HL-60 (cell line): ENCODE measurements around the gene PCDHGA4.

Source experiments
- DNase-seq, 2 experiments: peaks; one replicate each; pipeline ENCODE4 v3.0.0-alpha.2; 2010 to 2020; ENCODE audit warnings: low read depth in 1 of 2, low spot score in 1 of 2
- H3K27ac ChIP-seq: fragments of 250-450 bp; sonication (Bioruptor Pico); replicated peaks from 2 replicates; pipeline ENCODE4 v1.5.1; 2020; ENCODE audit warnings: mild to moderate bottlenecking, moderate library complexity
- H3K27me3 ChIP-seq: fragments of 250-450 bp; sonication (Bioruptor Pico); 2 replicates; pipeline ENCODE4 v1.5.1; 2021; ENCODE audit warnings: mild to moderate bottlenecking, moderate library complexity; ENCODE audit not compliant: insufficient read depth, poor library complexity, severe bottlenecking
- H3K4me3 ChIP-seq: replicated peaks from 2 replicates; pipeline ENCODE4 v1.5.1; 2011; ENCODE audit warnings: mild to moderate bottlenecking, control low read depth, low read length; ENCODE audit not compliant: insufficient read depth
- GABPA ChIP-seq: IDR thresholded peaks from 2 replicates; pipeline ENCODE4 v1.6.1; 2012; ENCODE audit warnings: low read depth
- POLR2AphosphoS5 ChIP-seq: IDR thresholded peaks from 2 replicates; pipeline ENCODE4 v1.6.1; 2012; ENCODE audit warnings: low read depth
- SPI1 ChIP-seq: IDR thresholded peaks from 2 replicates; pipeline ENCODE4 v1.6.1; 2012; ENCODE audit warnings: low read depth, mild to moderate bottlenecking, borderline replicate concordance
- TF ChIP-seq, protein P1 (sequence below): IDR thresholded peaks from 2 replicates; pipeline ENCODE4 v1.6.1; 2012; ENCODE audit warnings: low read depth; ENCODE audit not compliant: insufficient replicate concordance
- TF ChIP-seq, protein P2 (sequence below): IDR thresholded peaks from one replicate; pipeline ENCODE4 v1.5.1; 2011; ENCODE audit warnings: low read length, control low read depth, inconsistent platforms; ENCODE audit not compliant: insufficient read depth

Gene PCDHGA4

GRCh38 chr5:141369994-141370848, 15.4 kb downstream of the PCDHGA4 start, which contains the start of gene PCDHGB3:
PCDHGB3 (plus strand) TSS chr5:141370242; CDS start chr5:141370395, 153 bp downstream.
- Histone ChIP-seq H3K27ac (no peak within 1 kb of the TSS), H3K4me3 (peak within 1 kb of the TSS; percentile 56), H3K27me3 (no peaks in the 10 kb centered on the region)
- TF ChIP-seq, protein P1, sequence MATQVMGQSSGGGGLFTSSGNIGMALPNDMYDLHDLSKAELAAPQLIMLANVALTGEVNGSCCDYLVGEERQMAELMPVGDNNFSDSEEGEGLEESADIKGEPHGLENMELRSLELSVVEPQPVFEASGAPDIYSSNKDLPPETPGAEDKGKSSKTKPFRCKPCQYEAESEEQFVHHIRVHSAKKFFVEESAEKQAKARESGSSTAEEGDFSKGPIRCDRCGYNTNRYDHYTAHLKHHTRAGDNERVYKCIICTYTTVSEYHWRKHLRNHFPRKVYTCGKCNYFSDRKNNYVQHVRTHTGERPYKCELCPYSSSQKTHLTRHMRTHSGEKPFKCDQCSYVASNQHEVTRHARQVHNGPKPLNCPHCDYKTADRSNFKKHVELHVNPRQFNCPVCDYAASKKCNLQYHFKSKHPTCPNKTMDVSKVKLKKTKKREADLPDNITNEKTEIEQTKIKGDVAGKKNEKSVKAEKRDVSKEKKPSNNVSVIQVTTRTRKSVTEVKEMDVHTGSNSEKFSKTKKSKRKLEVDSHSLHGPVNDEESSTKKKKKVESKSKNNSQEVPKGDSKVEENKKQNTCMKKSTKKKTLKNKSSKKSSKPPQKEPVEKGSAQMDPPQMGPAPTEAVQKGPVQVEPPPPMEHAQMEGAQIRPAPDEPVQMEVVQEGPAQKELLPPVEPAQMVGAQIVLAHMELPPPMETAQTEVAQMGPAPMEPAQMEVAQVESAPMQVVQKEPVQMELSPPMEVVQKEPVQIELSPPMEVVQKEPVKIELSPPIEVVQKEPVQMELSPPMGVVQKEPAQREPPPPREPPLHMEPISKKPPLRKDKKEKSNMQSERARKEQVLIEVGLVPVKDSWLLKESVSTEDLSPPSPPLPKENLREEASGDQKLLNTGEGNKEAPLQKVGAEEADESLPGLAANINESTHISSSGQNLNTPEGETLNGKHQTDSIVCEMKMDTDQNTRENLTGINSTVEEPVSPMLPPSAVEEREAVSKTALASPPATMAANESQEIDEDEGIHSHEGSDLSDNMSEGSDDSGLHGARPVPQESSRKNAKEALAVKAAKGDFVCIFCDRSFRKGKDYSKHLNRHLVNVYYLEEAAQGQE, result peak; percentile 27
- TF ChIP-seq POLR2AphosphoS5, result no peak
- TF ChIP-seq, protein P2, sequence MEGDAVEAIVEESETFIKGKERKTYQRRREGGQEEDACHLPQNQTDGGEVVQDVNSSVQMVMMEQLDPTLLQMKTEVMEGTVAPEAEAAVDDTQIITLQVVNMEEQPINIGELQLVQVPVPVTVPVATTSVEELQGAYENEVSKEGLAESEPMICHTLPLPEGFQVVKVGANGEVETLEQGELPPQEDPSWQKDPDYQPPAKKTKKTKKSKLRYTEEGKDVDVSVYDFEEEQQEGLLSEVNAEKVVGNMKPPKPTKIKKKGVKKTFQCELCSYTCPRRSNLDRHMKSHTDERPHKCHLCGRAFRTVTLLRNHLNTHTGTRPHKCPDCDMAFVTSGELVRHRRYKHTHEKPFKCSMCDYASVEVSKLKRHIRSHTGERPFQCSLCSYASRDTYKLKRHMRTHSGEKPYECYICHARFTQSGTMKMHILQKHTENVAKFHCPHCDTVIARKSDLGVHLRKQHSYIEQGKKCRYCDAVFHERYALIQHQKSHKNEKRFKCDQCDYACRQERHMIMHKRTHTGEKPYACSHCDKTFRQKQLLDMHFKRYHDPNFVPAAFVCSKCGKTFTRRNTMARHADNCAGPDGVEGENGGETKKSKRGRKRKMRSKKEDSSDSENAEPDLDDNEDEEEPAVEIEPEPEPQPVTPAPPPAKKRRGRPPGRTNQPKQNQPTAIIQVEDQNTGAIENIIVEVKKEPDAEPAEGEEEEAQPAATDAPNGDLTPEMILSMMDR, result peak; percentile 70
- DNase-seq, result peak; percentile 55 to 81

- H3K4me3 ChIP-seq, result no peak overlapping the region
- H3K27ac ChIP-seq, result no peak overlapping the region
- no peak for DNase-seq
- H3K27me3 ChIP-seq, result no peaks in the 10 kb centered on the region
- TF ChIP-seq, protein P2, result no peak
- TF ChIP-seq, protein P1, result no peak
- no peak for TF ChIP-seq POLR2AphosphoS5
Observed at GRCh38 chr5:141371572-141372475, 17.0 kb downstream of the PCDHGA4 start.

DNA sequence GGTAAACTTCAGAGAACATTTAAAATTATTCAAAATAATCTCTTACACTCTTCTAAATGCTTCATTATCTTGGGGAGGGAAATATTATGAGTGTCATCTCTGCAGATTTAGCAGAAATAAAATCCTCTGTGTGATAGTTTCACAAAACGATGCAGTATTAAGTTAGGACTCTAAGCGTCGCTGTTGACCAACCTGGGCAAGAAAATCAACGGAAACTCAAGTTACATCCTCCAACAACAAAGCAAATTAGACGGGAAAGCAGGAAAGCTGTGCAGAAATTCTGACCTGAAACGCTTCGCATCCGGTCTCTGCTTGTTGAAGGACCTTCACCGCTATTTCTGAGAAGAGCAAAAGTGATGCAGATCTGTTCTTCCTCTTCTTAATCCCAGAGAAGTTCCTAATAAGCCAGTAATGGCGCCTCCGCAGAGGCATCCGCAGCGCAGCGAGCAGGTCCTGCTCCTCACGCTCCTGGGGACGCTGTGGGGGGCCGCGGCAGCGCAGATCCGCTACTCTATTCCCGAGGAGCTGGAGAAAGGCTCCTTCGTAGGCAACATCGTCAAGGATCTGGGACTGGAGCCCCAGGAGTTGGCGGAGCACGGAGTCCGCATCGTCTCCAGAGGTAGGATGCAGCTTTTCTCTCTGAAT, 19.0 kb downstream of the PCDHGA4 start, which contains the start of gene PCDHGA6:
Gene PCDHGA6 (plus strand): TSS at position 219 of the 645 bp plus-strand sequence. CDS start 193 bp downstream, at position 412.
- TF ChIP-seq GABPA (no peak), POLR2AphosphoS5 (no peak), SPI1 (no peak)
- TF ChIP-seq, protein P1, result no peak
- TF ChIP-seq, protein P2, result no peak
- Histone ChIP-seq H3K27ac (no peak within 1 kb of the TSS), H3K27me3 (no peaks in the 10 kb centered on the region), H3K4me3 (no peak within 1 kb of the TSS)
- no peak for DNase-seq
